Activated T-helper 1 cell treated with anti-CD3 and anti-CD28 coated beads, Interleukin-12 subunit alpha, Interleukin-12 subunit beta, Interleukin-2, Interleukin-4 antibody, amounts not matched to agents 30 ng/mL and 10 ng/mL and 1 ng/mL, durations not matched to agents 14 hours and 24 hours and 36 hours (primary cell): ENCODE measurements around the gene OLFML1. TPM values are rescaled to one million over a fixed set of nuclear protein-coding genes. Genes with fewer than 3 reads are reported as not detected.
"Not testable (repeated sequence)": the region's sequence is repeated elsewhere in the genome, so short reads cannot be mapped to it uniquely, and the experiment has no call there.

ENCODE experiments used
- DNase-seq: peaks from one replicate; pipeline ENCODE4 v3.0.0; 2021; ENCODE audit warnings: low spot score
- H3K27ac Mint-ChIP-seq: one replicate; pipeline ENCODE4 v1.8.0; 2021; ENCODE audit warnings: mild to moderate bottlenecking, mixed read lengths
- H3K27me3 Mint-ChIP-seq: one replicate; pipeline ENCODE4 v1.8.0; 2022; ENCODE audit warnings: mild to moderate bottlenecking, moderate library complexity, mixed read lengths; ENCODE audit not compliant: insufficient read depth
- H3K36me3 Mint-ChIP-seq: one replicate; pipeline ENCODE4 v1.8.0; 2021; ENCODE audit warnings: low read depth, mixed read lengths
- H3K4me1 Mint-ChIP-seq: one replicate; pipeline ENCODE4 v1.8.0; 2021; ENCODE audit warnings: low read depth, mixed read lengths
- H3K4me3 Mint-ChIP-seq: one replicate; pipeline ENCODE4 v1.8.0; 2021; ENCODE audit warnings: mild to moderate bottlenecking, moderate library complexity, mixed read lengths
- H3K9me3 Mint-ChIP-seq: one replicate; pipeline ENCODE4 v1.8.0; 2021; ENCODE audit warnings: mixed read lengths
- intact Hi-C: fragments of 100-400 bp; cut with micrococcal nuclease; formaldehyde crosslinking; loops from one replicate; pipeline ENCODE4 v1.15.1; 2024
- total RNA-seq: library from RNA; stranded (reverse); gene quantifications from 2 replicates; pipeline ENCODE4 v1.2.3, GENCODE V29; 2022

OLFML1 gene
- total RNA-seq, 1 donor from 2014 or later = not detected

- no peaks in the 10 kb centered on the region for H3K9me3 Mint-ChIP-seq
- no peak overlapping the region for H3K4me3 Mint-ChIP-seq
- intact Hi-C loops = no loop called here
- no peak for DNase-seq
- H3K27ac Mint-ChIP-seq = no peak overlapping the region
- no peaks in the 10 kb centered on the region for H3K4me1 Mint-ChIP-seq
- H3K36me3 Mint-ChIP-seq = no peaks in the 10 kb centered on the region
- peaks cover 3% of the 10 kb centered on the region for H3K27me3 Mint-ChIP-seq
Observed at GRCh38 chr11:7501894-7502293, 16.6 kb downstream of the OLFML1 start.

DNA sequence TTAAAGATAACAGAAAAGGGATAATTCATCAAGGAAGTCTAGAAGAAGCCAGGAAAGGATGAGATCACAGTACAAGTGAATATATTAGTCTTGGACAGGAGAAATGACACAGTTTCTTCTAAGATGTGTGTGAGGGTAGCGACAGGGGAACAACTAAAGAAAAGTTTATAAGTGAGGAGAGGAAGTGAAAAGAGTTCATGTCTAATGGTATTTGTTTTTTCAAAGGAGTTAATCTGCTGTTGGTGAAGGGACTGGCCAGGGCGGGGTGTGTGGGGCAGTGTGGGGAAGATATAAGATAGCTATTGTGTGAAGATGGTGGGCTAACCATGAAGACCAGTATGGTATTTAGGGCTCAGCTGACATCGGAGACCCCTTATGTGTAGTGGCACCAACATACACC lies 20.9 kb downstream of the OLFML1 start:
- Mint-ChIP-seq H3K4me1 (no peaks in the 10 kb centered on the region), H3K27me3 (peaks cover 6% of the 10 kb centered on the region), H3K27ac (no peak overlapping the region), H3K9me3 (no peaks in the 10 kb centered on the region), H3K36me3 (no peaks in the 10 kb centered on the region), H3K4me3 (no peak overlapping the region)
- DNase-seq = no peak
- intact Hi-C loops = no loop called here

GRCh38 chr11:7508087-7508486 lies 22.8 kb downstream of the OLFML1 start:
- no peak for DNase-seq
- peaks cover 9% of the 10 kb centered on the region for H3K4me1 Mint-ChIP-seq
- H3K27me3 Mint-ChIP-seq = peaks cover 6% of the 10 kb centered on the region
- H3K9me3 Mint-ChIP-seq = no peaks in the 10 kb centered on the region
- H3K27ac Mint-ChIP-seq = no peak overlapping the region
- no peak overlapping the region for H3K4me3 Mint-ChIP-seq
- H3K36me3 Mint-ChIP-seq = no peaks in the 10 kb centered on the region
- intact Hi-C loops = no loop called here

GRCh38 chr11:7509966-7510365 lies 24.7 kb downstream of the OLFML1 start:
- H3K27ac Mint-ChIP-seq = no peak overlapping the region

GRCh38 chr11:7511401-7511800 lies 26.1 kb downstream of the OLFML1 start:
- DNase-seq = no peak
- Mint-ChIP-seq H3K9me3 (no peaks in the 10 kb centered on the region), H3K4me1 (peaks cover 10% of the 10 kb centered on the region), H3K27me3 (peaks cover 24% of the 10 kb centered on the region), H3K36me3 (peaks cover 1% of the 10 kb centered on the region), H3K27ac (no peak overlapping the region), H3K4me3 (no peak overlapping the region)
- intact Hi-C loops = loop anchor here (5.0 to 10.0 kb wide), 2 partner anchors 587 to 1279 kb away; partner anchors contain the start of genes FHIP1B, OR2D3 and ZNF215

More at GRCh38 chr11:7509966-7510365, 24.7 kb downstream of the OLFML1 start:
- intact Hi-C loops = loop anchor here (5.0 to 10.0 kb wide), 2 partner anchors 585 to 1278 kb away; partner anchors contain the start of genes FHIP1B, OR2D3 and ZNF215
- Mint-ChIP-seq H3K9me3 (no peaks in the 10 kb centered on the region), H3K27me3 (peaks cover 12% of the 10 kb centered on the region), H3K4me3 (no peak overlapping the region), H3K36me3 (no peaks in the 10 kb centered on the region), H3K4me1 (peaks cover 10% of the 10 kb centered on the region)
- no peak for DNase-seq

DNA sequence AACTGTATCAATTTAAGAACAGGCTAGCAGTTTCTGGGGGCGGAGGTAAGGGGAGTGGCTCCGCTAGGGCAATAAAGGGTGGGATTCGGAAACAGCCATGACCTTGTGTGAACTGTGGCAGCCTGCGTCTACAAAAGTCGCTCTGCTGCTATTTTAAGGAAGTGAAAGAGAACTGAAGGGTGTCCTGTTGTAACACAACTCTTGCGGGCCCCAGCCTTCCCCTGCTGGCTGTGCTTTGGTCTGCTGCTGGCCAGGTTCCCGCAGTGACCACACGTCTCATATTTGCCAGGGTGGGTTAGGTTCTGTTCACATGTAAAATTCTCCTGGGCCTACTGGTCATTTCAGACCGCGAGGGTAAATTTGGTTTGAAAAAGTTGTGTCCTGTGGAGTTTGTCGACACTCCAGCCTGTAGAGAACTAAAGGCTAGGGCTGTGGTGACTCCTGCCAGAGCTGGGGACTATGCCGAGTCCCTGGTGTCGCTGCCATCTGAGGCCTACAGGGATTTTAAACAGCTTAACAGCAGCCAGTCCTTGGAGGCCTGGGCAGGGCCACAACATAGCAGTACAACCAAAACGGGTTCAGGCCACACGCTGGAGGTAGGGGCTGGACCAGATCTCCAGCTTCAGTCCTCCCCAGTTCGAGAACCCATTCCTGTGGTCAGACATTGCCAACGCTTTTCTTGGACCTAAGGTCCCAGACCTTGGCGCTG lies 27.4 kb downstream of the OLFML1 start:
- Mint-ChIP-seq H3K4me1 (peaks cover 10% of the 10 kb centered on the region), H3K27me3 (peaks cover 29% of the 10 kb centered on the region), H3K4me3 (peak overlapping the region; percentile 91), H3K36me3 (peaks cover 1% of the 10 kb centered on the region), H3K27ac (peak overlapping the region; percentile 84), H3K9me3 (no peaks in the 10 kb centered on the region)
- DNase-seq = no peak
- intact Hi-C loops = loop anchor here (1.0 to 10.0 kb wide), 8 partner anchors 153 to 1280 kb away; partner anchors contain the start of genes EIF3F, FHIP1B, ILK and OR2D3

DNA sequence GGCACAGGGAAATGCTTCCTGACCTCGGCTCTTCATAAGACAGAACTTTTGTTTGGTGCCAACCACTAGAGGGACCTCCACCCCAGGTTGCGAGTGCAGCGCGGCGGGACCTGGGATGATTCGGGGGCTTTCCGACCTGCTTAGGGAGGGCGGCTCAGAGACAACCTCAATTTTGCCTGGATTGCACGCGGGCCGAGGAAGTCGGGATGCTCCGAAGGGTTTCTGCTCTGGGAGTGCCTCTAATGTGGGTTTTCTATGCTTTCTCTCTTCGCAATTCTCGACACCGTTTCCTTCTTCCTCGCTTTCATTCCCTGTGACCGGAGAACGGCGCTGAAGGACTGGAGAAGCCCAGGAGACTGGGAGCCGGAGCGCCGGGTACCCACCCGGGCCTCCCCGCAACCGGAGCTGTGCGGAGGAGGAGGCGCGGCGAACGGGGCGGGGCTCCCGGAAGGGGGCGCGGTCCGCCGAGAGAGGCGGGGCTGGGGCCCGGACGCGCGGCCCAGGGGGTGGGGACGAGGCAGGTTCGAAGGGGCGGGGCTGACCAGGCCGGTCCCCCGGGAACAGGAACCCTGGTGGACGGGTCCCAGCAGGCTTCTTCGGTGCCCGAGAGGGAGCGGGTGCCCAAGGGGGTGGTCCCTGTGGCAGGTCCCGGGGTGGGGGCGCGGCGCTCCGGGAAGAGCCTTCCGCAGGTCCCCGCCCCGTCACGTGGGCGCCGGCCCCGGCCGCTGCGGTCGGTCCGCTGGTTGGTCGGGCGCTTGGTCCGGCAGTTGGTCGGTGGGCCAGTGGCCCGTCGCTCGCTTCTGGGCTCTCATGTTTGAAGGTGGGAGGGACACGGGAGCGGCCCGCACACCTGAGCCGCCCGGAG lies 28.2 kb downstream of the OLFML1 start, which contains the start of gene PPFIBP2:
PPFIBP2 (plus strand) TSS at position 766 of the 865 bp plus-strand sequence. CDS start 35,477 bp downstream, outside the sequence.
- intact Hi-C loops = loop anchor here (1.0 to 10.0 kb wide), 8 partner anchors 152 to 1281 kb away; partner anchors contain the start of genes EIF3F, FHIP1B, ILK and OR2D3
- H3K4me1 Mint-ChIP-seq = peaks cover 10% of the 10 kb centered on the region
- peak; percentile 80 for DNase-seq

DNA sequence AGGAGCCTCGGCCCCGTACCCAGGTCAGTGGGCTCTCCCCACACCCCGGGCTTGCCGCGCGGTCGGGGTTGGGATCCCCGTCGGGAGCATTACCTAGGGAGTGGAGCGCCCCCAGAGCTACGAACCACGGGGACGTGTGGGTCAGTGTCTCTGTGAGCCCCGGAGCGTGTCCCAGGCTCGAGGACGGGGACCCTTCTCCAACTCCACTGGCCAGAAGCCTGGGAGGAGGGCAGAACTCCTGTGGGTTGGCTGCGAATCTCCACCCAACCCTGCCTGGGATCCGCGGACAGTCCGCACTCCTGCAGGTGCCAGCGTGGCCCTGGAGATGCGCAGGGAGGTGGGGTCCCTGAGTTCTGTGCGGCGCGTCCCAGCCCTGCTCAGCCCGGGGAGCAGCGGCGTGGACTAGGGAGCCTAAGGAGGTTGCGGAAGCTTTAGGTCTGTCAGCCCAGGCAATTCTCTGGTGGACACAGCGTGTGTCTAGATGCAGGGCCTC lies 28.8 kb downstream of the OLFML1 start:
- DNase-seq = no peak
- Mint-ChIP-seq H3K4me3 (peak overlapping the region; percentile 91), H3K27ac (no peak overlapping the region), H3K4me1 (peaks cover 10% of the 10 kb centered on the region), H3K9me3 (no peaks in the 10 kb centered on the region), H3K27me3 (peaks cover 33% of the 10 kb centered on the region), H3K36me3 (peaks cover 1% of the 10 kb centered on the region)
- intact Hi-C loops = loop anchor here (5.0 to 10.0 kb wide), 2 partner anchors 589 to 1282 kb away; partner anchors contain the start of genes FHIP1B, OR2D3 and ZNF215

More for the DNA sequence above, 28.2 kb downstream of the OLFML1 start, which contains the start of gene PPFIBP2:
- Mint-ChIP-seq H3K36me3 (peaks cover 1% of the 10 kb centered on the region), H3K27me3 (peaks cover 33% of the 10 kb centered on the region), H3K27ac (peak within 1 kb of the TSS; percentile 84), H3K9me3 (no peaks in the 10 kb centered on the region), H3K4me3 (peak within 1 kb of the TSS; percentile 91)

DNA sequence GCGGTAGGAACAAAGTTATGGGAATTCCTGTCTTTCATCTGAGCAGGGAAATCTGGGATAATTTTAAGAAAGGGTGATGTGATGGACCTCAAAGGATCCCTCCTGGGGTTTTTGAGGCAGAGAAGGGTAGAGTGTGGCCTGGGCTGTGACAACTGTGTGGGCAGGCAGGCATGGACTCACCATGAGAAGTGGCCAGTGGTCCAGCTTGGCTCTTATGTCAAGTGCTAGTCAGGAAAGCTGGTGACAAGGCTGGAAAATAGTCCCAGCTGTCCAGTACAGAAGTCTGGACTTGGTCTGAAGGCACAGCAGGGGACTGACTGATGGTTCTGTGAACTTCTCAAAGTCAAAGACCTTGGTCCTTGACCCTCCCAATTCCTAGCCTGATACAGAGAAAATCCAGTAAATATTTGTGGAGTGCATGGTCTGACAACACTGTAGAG lies 30.2 kb downstream of the OLFML1 start:
- Mint-ChIP-seq H3K9me3 (no peaks in the 10 kb centered on the region), H3K4me1 (peaks cover 10% of the 10 kb centered on the region), H3K27me3 (peaks cover 31% of the 10 kb centered on the region), H3K36me3 (peaks cover 1% of the 10 kb centered on the region), H3K27ac (no peak overlapping the region), H3K4me3 (peak overlapping the region; percentile 37)
- intact Hi-C loops = loop anchor here (10.0 kb wide), 1 partner anchor 591 kb away; the partner anchor contains the start of genes OR2D3 and ZNF215
- no peak for DNase-seq

- H3K27ac Mint-ChIP-seq = no peak overlapping the region
- intact Hi-C loops = loop anchor here (10.0 kb wide), 1 partner anchor 592 kb away; the partner anchor contains the start of genes OR2D3 and ZNF215
- peaks cover 10% of the 10 kb centered on the region for H3K4me1 Mint-ChIP-seq
- H3K36me3 Mint-ChIP-seq = peaks cover 1% of the 10 kb centered on the region
- H3K4me3 Mint-ChIP-seq = no peak overlapping the region
- DNase-seq = no peak
- H3K27me3 Mint-ChIP-seq = peaks cover 29% of the 10 kb centered on the region
- no peaks in the 10 kb centered on the region for H3K9me3 Mint-ChIP-seq
Observed at GRCh38 chr11:7516475-7516874, 31.2 kb downstream of the OLFML1 start.

- H3K27ac Mint-ChIP-seq, H3K36me3 Mint-ChIP-seq, DNase-seq, H3K4me3 Mint-ChIP-seq, H3K4me1 Mint-ChIP-seq, H3K9me3 Mint-ChIP-seq: not testable (repeated sequence)
- H3K27me3 Mint-ChIP-seq = peaks cover 29% of the 10 kb centered on the region
- intact Hi-C loops = loop anchor here (10.0 kb wide), 1 partner anchor 593 kb away; the partner anchor contains the start of genes OR2D3 and ZNF215
Observed at GRCh38 chr11:7517743-7518142, 32.4 kb downstream of the OLFML1 start.
